SHP77 (cell line): ENCODE measurements around the gene RELT.

Experiments used
- DNase-seq, 2 experiments: peaks; one replicate each; lab custom pipeline; 2025; lab: John Stamatoyannopoulos, UW

Gene RELT

GRCh38 chr11:73404048-73404447 is 27.8 kb downstream of the RELT start:
- DNase-seq, result peak; percentile 31 to 52

- no peak for DNase-seq
These were observed 28.4 kb downstream of the RELT start for GRCh38 chr11:73404506-73405145.

- DNase-seq, result no peak
These were observed 28.9 kb downstream of the RELT start for GRCh38 chr11:73405146-73405510.

GRCh38 chr11:73406131-73406530 is 29.9 kb downstream of the RELT start:
- no peak for DNase-seq

- no peak for DNase-seq
These were observed 30.4 kb downstream of the RELT start for GRCh38 chr11:73406619-73407018.

- DNase-seq, result no peak
These were observed 33.2 kb downstream of the RELT start for GRCh38 chr11:73409431-73409830.

- no peak for DNase-seq
These were observed 34.4 kb downstream of the RELT start for GRCh38 chr11:73410627-73411026.

- DNase-seq, result no peak
These were observed 34.8 kb downstream of the RELT start for GRCh38 chr11:73411031-73411430.

- DNase-seq, result no peak
These were observed 36.1 kb downstream of the RELT start for GRCh38 chr11:73412308-73412707.

GRCh38 chr11:73413256-73413655 is 37.1 kb downstream of the RELT start:
- no peak for DNase-seq

GRCh38 chr11:73414977-73415651 is 38.9 kb downstream of the RELT start:
- no peak for DNase-seq

- no peak for DNase-seq
These were observed 39.8 kb downstream of the RELT start for GRCh38 chr11:73415854-73416615.

- no peak for DNase-seq
These were observed 40.6 kb downstream of the RELT start for GRCh38 chr11:73416786-73417185.

GRCh38 chr11:73420136-73420535 is 43.9 kb downstream of the RELT start:
- no peak for DNase-seq

- DNase-seq, result no peak
These were observed 46.7 kb downstream of the RELT start for GRCh38 chr11:73422886-73423285.

GRCh38 chr11:73423506-73423905 is 47.3 kb downstream of the RELT start:
- DNase-seq, result no peak

GRCh38 chr11:73425108-73425507 is 48.9 kb downstream of the RELT start:
- no peak for DNase-seq

- no peak for DNase-seq
These were observed 50.1 kb downstream of the RELT start for GRCh38 chr11:73426219-73426850.

- no peak for DNase-seq
These were observed 52.0 kb downstream of the RELT start for GRCh38 chr11:73428227-73428626.

- no peak for DNase-seq
These were observed 52.5 kb downstream of the RELT start for GRCh38 chr11:73428699-73429098.

GRCh38 chr11:73429121-73429750 is 53.0 kb downstream of the RELT start:
- DNase-seq, result no peak

- DNase-seq, result no peak
These were observed 54.1 kb downstream of the RELT start for GRCh38 chr11:73430326-73430725.
